ENCODE data around the gene BIRC3.
"Not testable (repeated sequence)": the region's sequence is repeated elsewhere in the genome, so short reads cannot be mapped to it uniquely, and the experiment has no call there.

BIRC3 gene

GRCh38 chr11:102374633-102375424 is 57.5 kb downstream of the BIRC3 start:
- DNase-seq (ENCODE audit: low read depth in 2 of 2) = not testable (repeated sequence)

GRCh38 chr11:102375720-102376399 is 58.6 kb downstream of the BIRC3 start:
- DNase-seq (ENCODE audit: low read depth in 2 of 2) = no peak

GRCh38 chr11:102377891-102378290 is 60.6 kb downstream of the BIRC3 start:
- DNase-seq (ENCODE audit: low read depth in 2 of 2) = no peak

DNA sequence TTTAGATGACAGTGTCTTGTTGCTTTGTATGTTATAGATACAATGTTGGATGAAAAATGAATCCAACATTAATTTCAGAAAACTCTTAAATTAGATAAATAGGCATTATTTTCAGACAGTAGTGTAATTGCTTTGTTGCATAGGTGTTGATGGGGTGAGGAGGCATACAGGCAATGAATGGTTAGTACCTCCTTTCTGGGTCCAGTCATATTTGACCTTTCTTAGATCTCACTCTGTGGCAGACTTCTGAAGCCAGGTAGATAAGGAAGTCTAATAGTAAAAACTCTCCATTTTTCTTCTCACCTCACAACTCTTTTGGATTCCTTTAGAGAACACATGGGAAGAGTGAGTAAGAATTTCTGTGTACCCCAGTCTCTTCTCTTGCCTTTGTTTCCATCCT is 61.5 kb downstream of the BIRC3 start:
- DNase-seq (ENCODE audit: low read depth in 2 of 2) = no peak

DNA sequence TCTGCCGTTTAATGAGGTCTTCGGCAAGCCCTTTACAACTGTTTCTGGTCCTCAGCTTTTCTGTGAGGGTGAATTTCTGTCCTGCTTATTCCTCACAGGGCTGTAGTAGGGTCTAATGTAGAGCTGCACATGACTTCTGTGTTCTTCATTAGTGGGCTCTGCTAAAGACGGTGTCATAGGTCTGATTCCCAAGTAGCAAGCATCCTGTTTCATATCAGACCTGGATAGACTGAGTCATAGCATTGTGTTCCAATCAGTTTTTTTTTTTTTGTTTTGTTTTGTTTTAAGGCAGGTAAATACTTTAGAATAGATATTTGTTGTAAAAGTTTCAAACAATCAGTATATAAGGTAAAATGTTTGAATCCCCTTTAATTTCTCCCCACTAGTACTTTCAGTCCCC is 65.1 kb downstream of the BIRC3 start:
- no peak for DNase-seq (ENCODE audit: low read depth in 2 of 2)

DNA sequence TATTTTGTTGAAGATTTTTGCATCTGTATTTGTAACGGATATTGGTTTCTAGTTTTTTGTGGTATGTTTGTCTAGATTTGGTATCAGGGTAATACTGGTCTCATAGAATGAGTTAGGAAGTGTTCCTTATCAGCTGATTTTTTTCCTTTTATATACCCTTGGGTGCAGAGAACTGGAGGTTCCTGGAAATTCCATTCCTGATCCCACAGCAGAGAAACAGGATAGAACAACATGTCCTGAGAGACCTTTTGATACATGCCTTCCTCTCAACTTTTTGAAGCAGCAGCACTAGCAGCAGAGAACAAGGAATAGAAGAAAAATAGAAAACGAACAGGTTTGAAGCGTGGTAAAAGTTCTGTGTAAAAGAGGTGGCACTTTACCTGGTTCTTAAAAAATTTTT is 66.6 kb downstream of the BIRC3 start:
- DNase-seq (ENCODE audit: low read depth in 2 of 2) = no peak

DNA sequence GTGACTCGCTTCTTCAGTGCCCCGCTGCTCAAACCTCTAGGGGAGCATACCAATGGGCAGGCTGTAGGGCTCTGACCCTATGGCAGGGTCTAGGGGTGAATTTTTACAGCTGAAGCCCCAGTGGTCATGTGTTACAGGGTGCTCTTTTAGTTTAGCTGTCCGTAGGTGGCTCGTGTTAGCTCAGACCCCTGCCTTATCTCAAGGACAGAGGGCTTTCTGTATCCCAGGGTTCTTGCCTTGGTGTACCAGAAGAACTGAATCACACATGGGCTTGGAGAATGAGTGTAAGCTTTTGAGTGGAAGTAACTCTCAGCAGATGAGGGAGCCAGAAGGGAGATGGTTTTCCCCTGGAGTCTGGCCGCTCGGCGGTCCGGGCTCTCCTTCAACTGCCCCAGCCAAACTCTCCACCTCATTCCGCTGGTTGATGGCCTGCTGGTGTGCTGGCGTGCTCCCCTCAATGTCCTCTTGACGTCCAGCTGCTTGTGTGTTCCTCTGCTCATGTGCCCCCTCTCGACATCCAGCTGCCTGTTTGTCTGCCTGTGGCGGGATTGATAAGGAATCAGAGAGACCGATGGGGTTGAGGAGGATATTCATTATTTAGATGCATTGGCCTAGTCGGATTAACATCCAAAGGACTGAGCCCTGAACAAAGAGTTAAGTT is 67.3 kb downstream of the BIRC3 start:
- no peak for DNase-seq (ENCODE audit: low read depth in 2 of 2)

DNA sequence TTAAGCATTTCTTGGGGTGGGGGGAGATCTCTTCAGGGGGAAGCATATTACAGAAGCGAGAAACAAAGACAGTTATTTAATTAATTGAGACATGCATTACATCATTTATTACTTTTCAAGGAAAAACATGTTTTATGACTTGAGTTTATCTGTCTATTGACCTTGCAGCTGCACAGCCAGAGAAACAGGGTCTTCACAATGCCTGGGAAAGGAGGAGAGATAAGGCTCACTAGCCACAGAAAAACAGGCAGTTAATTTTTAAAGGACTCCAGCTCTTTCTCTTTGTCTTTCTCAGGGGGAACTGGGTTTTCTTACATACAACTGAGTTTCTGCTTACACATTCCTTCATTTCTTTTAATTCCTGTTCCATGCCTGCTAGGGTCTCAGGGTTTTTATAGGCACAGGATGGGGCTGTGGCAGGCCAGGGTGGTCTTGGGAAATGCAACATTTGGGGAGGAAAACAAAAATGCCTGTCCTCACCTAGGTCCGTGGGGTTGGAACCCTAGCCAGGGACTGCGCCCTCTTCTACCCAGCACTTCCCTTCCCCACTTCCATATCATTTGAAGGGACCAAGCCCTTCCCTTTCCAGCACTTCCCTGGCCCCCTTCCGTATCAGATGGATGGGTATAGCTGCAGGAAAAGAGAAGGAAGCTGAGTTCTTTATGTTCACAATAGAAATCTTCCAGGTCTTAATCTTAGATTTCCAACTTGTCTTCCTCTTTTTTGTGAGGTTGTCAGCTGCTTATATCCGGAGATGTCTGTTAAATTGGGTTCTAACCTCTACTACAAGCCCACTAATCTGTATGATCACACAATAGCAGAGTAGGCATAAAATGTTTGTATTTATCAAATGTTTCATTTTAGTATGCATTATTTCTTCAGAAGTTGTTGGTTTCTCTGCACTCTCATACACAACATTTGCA is 68.1 kb downstream of the BIRC3 start:
- no peak for DNase-seq (ENCODE audit: low read depth in 2 of 2)

DNA sequence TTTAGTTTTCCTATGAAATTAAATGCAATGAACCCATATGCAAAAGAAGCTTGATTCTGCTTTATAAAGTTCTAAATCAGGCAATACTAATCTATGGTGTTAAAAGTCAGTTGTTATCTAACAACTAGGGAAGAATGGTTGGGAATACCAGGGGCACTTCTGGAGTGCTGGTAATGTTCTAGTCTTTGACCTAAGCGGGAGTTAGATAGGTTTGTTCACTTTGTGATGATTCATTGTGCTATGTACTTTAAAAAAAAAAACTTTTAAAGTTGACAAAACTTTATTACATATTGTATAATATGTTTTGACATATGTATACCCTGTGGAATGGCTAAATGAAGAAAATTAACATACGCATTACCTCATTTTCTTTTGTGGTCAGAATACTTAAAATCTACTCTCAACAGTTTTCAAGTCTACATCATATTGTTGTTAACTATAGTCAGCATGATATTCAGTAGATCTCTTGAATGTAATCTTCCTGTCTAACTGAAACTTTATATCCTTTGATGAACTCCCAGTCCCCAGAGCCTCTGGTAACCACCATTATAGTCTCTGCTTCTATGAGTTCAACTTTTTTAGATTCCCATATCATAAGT is 69.0 kb downstream of the BIRC3 start:
- no peak for DNase-seq (ENCODE audit: low read depth in 2 of 2)

- DNase-seq (ENCODE audit: low read depth in 2 of 2) = no peak
These were observed 69.9 kb downstream of the BIRC3 start for GRCh38 chr11:102387043-102387781.
